GM18507 (cell line): Measurements from ENCODE around the gene PSD.

Source experiments
- DNase-seq: peaks from one replicate; pipeline ENCODE4 v3.0.0; 2011; ENCODE audit warnings: low read depth; ENCODE audit not compliant: insufficient read length; ENCODE audit errors: extremely low spot score
- FAIRE-seq: peaks from 2 replicates; lab custom pipeline; 2011; peaks lifted over from hg19 to GRCh38; lab: Jason Lieb, UNC

PSD gene

GRCh38 chr10:102354451-102354850 lies 64.1 kb downstream of the PSD start:
- no peak for DNase-seq
- FAIRE-seq: no peak
